ENCODE data around the gene BDP1.
A peak's percentile ranks its signal among the peaks of the same experiment; 100 is the strongest.

BDP1 gene

DNA sequence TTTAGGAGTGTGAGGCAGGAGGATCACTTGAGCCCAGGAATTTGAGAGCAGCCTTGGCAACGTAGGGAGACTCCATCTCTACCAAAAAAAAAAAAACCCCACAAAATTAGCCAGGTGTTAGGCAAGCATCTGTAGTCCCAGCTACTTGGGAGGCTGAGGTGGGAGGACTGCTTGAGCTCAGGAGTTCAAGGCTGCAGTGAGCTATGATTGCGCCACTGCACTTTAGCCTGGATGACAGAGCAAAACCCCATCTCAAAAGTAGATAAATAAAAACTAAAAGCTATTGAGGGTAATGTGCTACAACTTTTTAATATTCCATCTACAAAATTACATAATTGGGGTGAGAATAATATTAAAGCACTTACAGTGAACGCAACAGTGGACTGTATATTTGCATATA lies 5.9 kb downstream of the BDP1 start:
- Histone ChIP-seq H3K4me2 (ENCODE audit: low read length) (no peak overlapping the region), H2AK5ac (ENCODE audit: low read length) (no peak overlapping the region), H3K79me1 (ENCODE audit: low read length) (no peaks in the 10 kb centered on the region), H3K23ac (ENCODE audit: low read length) (no peak overlapping the region), H3K14ac (ENCODE audit: low read length) (no peak overlapping the region), H2BK5ac (ENCODE audit: low read depth, low read length, poor library complexity) (no peak overlapping the region), H4K91ac (ENCODE audit: low read depth, low read length) (no peak overlapping the region), H3K4me3 (ENCODE audit: low read depth, low read length) (no peak overlapping the region), H3K18ac (ENCODE audit: low read length) (no peak overlapping the region), H3K9ac (ENCODE audit: low read length) (no peak overlapping the region), H2BK12ac (ENCODE audit: low read length) (no peak overlapping the region), H3K4ac (ENCODE audit: low read depth, low read length) (no peak overlapping the region), H4K8ac (ENCODE audit: low read depth, low read length) (no peak overlapping the region), H2AFZ (ENCODE audit: insufficient read depth, low read length, poor library complexity) (no peak overlapping the region), H4K12ac (ENCODE audit: low read depth, low read length) (no peak overlapping the region), H3K27ac (ENCODE audit: low read depth, low read length) (no peak overlapping the region), H3K4me1 (ENCODE audit: control insufficient read depth in 1 of 2, insufficient read depth in 2 of 2, low read length in 2 of 2) (no peaks in the 10 kb centered on the region), H3K27me3 (ENCODE audit: insufficient read depth, low read length) (no peaks in the 10 kb centered on the region), H2BK120ac (ENCODE audit: insufficient read depth, low read length, poor library complexity) (no peak overlapping the region), H3K9me3 (ENCODE audit: insufficient read depth, low read depth, low read length) (no peaks in the 10 kb centered on the region), H3K36me3 (ENCODE audit: control insufficient read depth in 1 of 2, insufficient read depth in 2 of 2, low read length in 2 of 2) (peaks cover 39 to 40% of the 10 kb centered on the region in 2 experiments), H3K79me2 (ENCODE audit: control insufficient read depth, insufficient read depth, low read length, poor library complexity) (peaks cover 2% of the 10 kb centered on the region)
- no CpG with 5 or more reads among the region's 3 CpGs for WGBS (ENCODE audit: extremely low coverage, insufficient coverage, insufficient read length)
- no peak for DNase-seq

DNA sequence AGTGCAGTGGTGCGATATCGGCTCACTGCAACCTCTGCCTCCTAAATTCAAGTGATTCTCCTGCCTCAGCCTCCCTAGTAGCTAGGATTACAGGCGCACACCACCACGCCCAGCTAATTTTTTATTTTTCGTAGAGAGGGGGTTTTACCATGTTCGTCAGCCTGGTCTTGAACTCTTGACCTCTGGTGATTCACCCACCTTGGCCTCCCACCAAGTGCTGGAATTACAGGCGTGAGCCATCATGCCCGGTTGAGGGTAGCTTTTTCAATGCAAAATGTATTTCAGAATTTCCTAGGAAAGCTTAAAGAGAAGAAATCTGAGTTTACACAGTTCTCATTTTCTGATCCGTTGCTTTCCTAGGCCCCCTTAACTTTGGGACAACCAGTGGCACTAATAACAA lies 15.7 kb downstream of the BDP1 start:
- peaks cover 26 to 27% of the 10 kb centered on the region in 2 experiments for H3K36me3 ChIP-seq (ENCODE audit: control insufficient read depth in 1 of 2, insufficient read depth in 2 of 2, low read length in 2 of 2)
- H3K27me3 ChIP-seq (ENCODE audit: insufficient read depth, low read length), result no peaks in the 10 kb centered on the region
- no peak overlapping the region for H4K8ac ChIP-seq (ENCODE audit: low read depth, low read length)
- H3K14ac ChIP-seq (ENCODE audit: low read length), result no peak overlapping the region
- no peak overlapping the region for H2AFZ ChIP-seq (ENCODE audit: insufficient read depth, low read length, poor library complexity)
- peak in 1 of 2 donors; percentile 31 for DNase-seq
- H4K91ac ChIP-seq (ENCODE audit: low read depth, low read length), result no peak overlapping the region
- H3K27ac ChIP-seq (ENCODE audit: low read depth, low read length), result no peak overlapping the region
- no peaks in the 10 kb centered on the region for H3K79me1 ChIP-seq (ENCODE audit: low read length)
- no peak overlapping the region for H3K23ac ChIP-seq (ENCODE audit: low read length)
- no peak overlapping the region for H3K4me2 ChIP-seq (ENCODE audit: low read length)
- H3K79me2 ChIP-seq (ENCODE audit: control insufficient read depth, insufficient read depth, low read length, poor library complexity), result no peaks in the 10 kb centered on the region
- H2BK5ac ChIP-seq (ENCODE audit: low read depth, low read length, poor library complexity), result no peak overlapping the region
- H3K4me1 ChIP-seq (ENCODE audit: control insufficient read depth in 1 of 2, insufficient read depth in 2 of 2, low read length in 2 of 2), result no peaks in the 10 kb centered on the region
- H3K9ac ChIP-seq (ENCODE audit: low read length), result no peak overlapping the region
- H3K4me3 ChIP-seq (ENCODE audit: low read depth, low read length), result no peak overlapping the region
- WGBS (ENCODE audit: extremely low coverage, insufficient coverage, insufficient read length), result no CpG with 5 or more reads among the region's 9 CpGs
- no peak overlapping the region for H2BK120ac ChIP-seq (ENCODE audit: insufficient read depth, low read length, poor library complexity)
- H4K12ac ChIP-seq (ENCODE audit: low read depth, low read length), result no peak overlapping the region
- H2BK12ac ChIP-seq (ENCODE audit: low read length), result no peak overlapping the region
- H2AK5ac ChIP-seq (ENCODE audit: low read length), result no peak overlapping the region
- no peak overlapping the region for H3K18ac ChIP-seq (ENCODE audit: low read length)
- no peaks in the 10 kb centered on the region for H3K9me3 ChIP-seq (ENCODE audit: insufficient read depth, low read depth, low read length)
- no peak overlapping the region for H3K4ac ChIP-seq (ENCODE audit: low read depth, low read length)

DNA sequence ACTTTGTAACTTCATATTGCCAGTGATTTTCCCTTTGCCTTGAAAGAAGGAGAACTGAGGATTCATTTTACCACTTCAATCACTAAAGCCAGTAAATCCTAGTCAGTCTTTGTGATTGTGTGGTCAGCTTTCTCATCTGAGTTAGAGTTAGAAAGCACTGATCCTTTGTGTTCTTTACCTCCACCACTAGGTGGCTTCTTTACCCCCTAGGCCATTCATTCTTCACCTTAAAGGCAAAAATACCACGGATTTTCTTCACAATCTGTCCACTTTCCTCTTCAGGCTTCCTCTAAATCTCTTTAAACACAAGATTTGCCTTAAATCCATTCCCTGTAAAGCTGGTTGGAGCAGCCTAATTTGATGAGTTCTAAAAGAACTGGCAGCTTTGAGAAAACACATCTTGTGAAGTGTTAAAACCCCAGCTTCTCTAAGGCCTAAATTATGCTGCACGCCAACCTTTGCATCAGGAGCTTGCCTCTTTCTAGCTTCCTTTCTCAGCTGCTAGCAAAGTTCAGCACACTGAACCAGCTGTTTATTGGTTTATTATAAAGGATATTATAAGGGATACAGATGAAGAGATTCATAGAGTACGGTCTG lies 20.4 kb downstream of the BDP1 start:
- H2AK5ac ChIP-seq (ENCODE audit: low read length), result no peak overlapping the region
- H3K9ac ChIP-seq (ENCODE audit: low read length), result no peak overlapping the region
- H4K8ac ChIP-seq (ENCODE audit: low read depth, low read length), result no peak overlapping the region
- H2BK5ac ChIP-seq (ENCODE audit: low read depth, low read length, poor library complexity), result no peak overlapping the region
- H2BK12ac ChIP-seq (ENCODE audit: low read length), result no peak overlapping the region
- H3K27me3 ChIP-seq (ENCODE audit: insufficient read depth, low read length), result no peaks in the 10 kb centered on the region
- no peak overlapping the region for H4K12ac ChIP-seq (ENCODE audit: low read depth, low read length)
- H2BK120ac ChIP-seq (ENCODE audit: insufficient read depth, low read length, poor library complexity), result no peak overlapping the region
- no peak overlapping the region for H4K91ac ChIP-seq (ENCODE audit: low read depth, low read length)
- H3K27ac ChIP-seq (ENCODE audit: low read depth, low read length), result no peak overlapping the region
- no peaks in the 10 kb centered on the region for H3K9me3 ChIP-seq (ENCODE audit: insufficient read depth, low read depth, low read length)
- H3K14ac ChIP-seq (ENCODE audit: low read length), result no peak overlapping the region
- H3K79me2 ChIP-seq (ENCODE audit: control insufficient read depth, insufficient read depth, low read length, poor library complexity), result no peaks in the 10 kb centered on the region
- no peaks in the 10 kb centered on the region for H3K79me1 ChIP-seq (ENCODE audit: low read length)
- no peak overlapping the region for H3K18ac ChIP-seq (ENCODE audit: low read length)
- no peak overlapping the region for H3K4ac ChIP-seq (ENCODE audit: low read depth, low read length)
- DNase-seq, result peak; percentile 22 to 82
- H2AFZ ChIP-seq (ENCODE audit: insufficient read depth, low read length, poor library complexity), result no peak overlapping the region
- H3K4me3 ChIP-seq (ENCODE audit: low read depth, low read length), result no peak overlapping the region
- peaks cover 22 to 28% of the 10 kb centered on the region in 2 experiments for H3K36me3 ChIP-seq (ENCODE audit: control insufficient read depth in 1 of 2, insufficient read depth in 2 of 2, low read length in 2 of 2)
- H3K4me1 ChIP-seq (ENCODE audit: control insufficient read depth in 1 of 2, insufficient read depth in 2 of 2, low read length in 2 of 2), result no peaks in the 10 kb centered on the region
- H3K23ac ChIP-seq (ENCODE audit: low read length), result no peak overlapping the region
- no CpG with 5 or more reads among the region's 3 CpGs for WGBS (ENCODE audit: extremely low coverage, insufficient coverage, insufficient read length)
- no peak overlapping the region for H3K4me2 ChIP-seq (ENCODE audit: low read length)

DNA sequence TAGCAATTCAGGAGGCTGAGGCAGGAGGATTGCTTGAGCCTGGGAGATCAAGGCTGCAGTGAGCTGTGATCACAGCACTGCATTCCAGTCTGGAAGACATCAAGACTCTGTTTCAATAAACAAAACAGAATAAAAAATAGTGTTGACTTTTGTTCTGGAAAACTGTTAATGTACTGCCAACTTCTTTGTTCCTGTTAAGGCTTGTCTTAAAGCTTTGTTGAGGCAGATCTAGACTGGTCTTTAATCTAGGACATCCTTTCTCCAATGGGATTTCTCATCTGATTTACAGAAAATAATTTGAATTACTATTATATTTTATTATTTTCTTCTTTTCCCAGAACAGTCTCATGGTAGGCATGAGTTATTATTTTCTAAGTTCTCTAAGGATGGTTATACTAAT lies 26.0 kb downstream of the BDP1 start:
- Histone ChIP-seq H2AFZ (ENCODE audit: insufficient read depth, low read length, poor library complexity) (no peak overlapping the region), H3K14ac (ENCODE audit: low read length) (no peak overlapping the region), H3K79me2 (ENCODE audit: control insufficient read depth, insufficient read depth, low read length, poor library complexity) (no peaks in the 10 kb centered on the region), H3K4me2 (ENCODE audit: low read length) (no peak overlapping the region), H3K9ac (ENCODE audit: low read length) (no peak overlapping the region), H3K27me3 (ENCODE audit: insufficient read depth, low read length) (no peaks in the 10 kb centered on the region), H4K8ac (ENCODE audit: low read depth, low read length) (no peak overlapping the region), H2BK12ac (ENCODE audit: low read length) (no peak overlapping the region), H4K91ac (ENCODE audit: low read depth, low read length) (no peak overlapping the region), H4K12ac (ENCODE audit: low read depth, low read length) (no peak overlapping the region), H3K23ac (ENCODE audit: low read length) (no peak overlapping the region), H2BK5ac (ENCODE audit: low read depth, low read length, poor library complexity) (no peak overlapping the region), H3K9me3 (ENCODE audit: insufficient read depth, low read depth, low read length) (no peaks in the 10 kb centered on the region), H3K4ac (ENCODE audit: low read depth, low read length) (no peak overlapping the region), H3K79me1 (ENCODE audit: low read length) (no peaks in the 10 kb centered on the region), H3K4me3 (ENCODE audit: low read depth, low read length) (no peak overlapping the region), H3K18ac (ENCODE audit: low read length) (no peak overlapping the region), H3K36me3 (ENCODE audit: control insufficient read depth in 1 of 2, insufficient read depth in 2 of 2, low read length in 2 of 2) (peaks cover 12 to 15% of the 10 kb centered on the region in 2 experiments), H2AK5ac (ENCODE audit: low read length) (no peak overlapping the region), H3K4me1 (ENCODE audit: control insufficient read depth in 1 of 2, insufficient read depth in 2 of 2, low read length in 2 of 2) (no peaks in the 10 kb centered on the region), H3K27ac (ENCODE audit: low read depth, low read length) (no peak overlapping the region), H2BK120ac (ENCODE audit: insufficient read depth, low read length, poor library complexity) (no peak overlapping the region)
- DNase-seq, result no peak
